HepG2 (cell line): ENCODE results near the gene MZF1. TPM values are rescaled to one million over a fixed set of nuclear protein-coding genes. Genes with fewer than 3 reads are reported as not detected.
A peak's percentile ranks its signal among the peaks of the same experiment; 100 is the strongest.

ENCODE experiments used
- ELF3 ChIP-seq: IDR thresholded peaks from 2 replicates; pipeline ENCODE4 v1.6.1; 2016; ENCODE audit warnings: missing genetic modification reagents, missing compliant biosample characterization
- GATA4 ChIP-seq: sonication (generic); IDR thresholded peaks from 2 replicates; pipeline ENCODE4 v1.6.1; 2016; ENCODE audit warnings: antibody characterized with exemption, low read depth, borderline replicate concordance
- IKZF4 ChIP-seq: sonication (generic); formaldehyde crosslinking; IDR thresholded peaks from 2 replicates; pipeline ENCODE4 v1.5.1; 2020; ENCODE audit warnings: borderline replicate concordance, mild to moderate bottlenecking, low read depth, missing genetic modification reagents; ENCODE audit errors: not compliant biosample characterization
- MZF1 ChIP-seq: sonication (generic); formaldehyde crosslinking; IDR thresholded peaks from 2 replicates; pipeline ENCODE4 v1.8.1; 2023; ENCODE audit warnings: mild to moderate bottlenecking, missing genetic modification reagents, borderline replicate concordance
- NAIF1 ChIP-seq: sonication (generic); formaldehyde crosslinking; IDR thresholded peaks from 2 replicates; pipeline ENCODE4 v1.5.0; 2020; ENCODE audit warnings: mild to moderate bottlenecking, missing genetic modification reagents, borderline replicate concordance
- NR2C2 ChIP-seq: sonication (generic); formaldehyde crosslinking; IDR thresholded peaks from 2 replicates; pipeline ENCODE4 v1.4.0; 2020; ENCODE audit warnings: missing genetic modification reagents, mild to moderate bottlenecking, moderate library complexity, borderline replicate concordance
- PHF5A ChIP-seq: IDR thresholded peaks from one replicate; pipeline ENCODE4 v1.6.1; 2018; ENCODE audit warnings: low read depth, missing genetic modification reagents; ENCODE audit not compliant: unreplicated experiment
- SYNCRIP ChIP-seq: fragments of 200-400 bp; formaldehyde crosslinking; IDR thresholded peaks from 2 replicates; pipeline ENCODE4 v1.6.1; 2018; ENCODE audit warnings: mild to moderate bottlenecking, low read depth, low read length; ENCODE audit not compliant: insufficient read depth
- ZC3H13 ChIP-seq: sonication (generic); formaldehyde crosslinking; IDR thresholded peaks from 2 replicates; pipeline ENCODE4 v1.8.1; 2023; ENCODE audit warnings: mild to moderate bottlenecking, missing genetic modification reagents, moderate library complexity
- ZFP1 ChIP-seq: IDR thresholded peaks from 2 replicates; pipeline ENCODE4 v1.6.1; 2016
- ZNF451 ChIP-seq: sonication (generic); formaldehyde crosslinking; IDR thresholded peaks from 2 replicates; pipeline ENCODE4 v1.5.0; 2020; ENCODE audit warnings: mild to moderate bottlenecking, missing genetic modification reagents
- ZNF589 ChIP-seq: sonication (generic); formaldehyde crosslinking; conservative IDR thresholded peaks from 2 replicates; pipeline ENCODE4 v1.8.0; 2022; ENCODE audit warnings: mild to moderate bottlenecking, moderate library complexity, missing genetic modification reagents
- polyA plus RNA-seq, 8 experiments: library from polyadenylated mRNA; depleted of rRNA in 3 of 8; stranded (reverse) in 7 of 8; unstranded in 1 of 8; fragments of >200 nt; fragmentation: Illumina TruSeq in 4 of 8; extraction: Trizol in 4 of 8; gene quantifications; 2 replicates each; pipeline versions ENCODE4 v1.2.1 to v1.2.3, GENCODE V29; 2011 to 2016; ENCODE audit warnings: low read depth in 4 of 8, missing spikeins in 1 of 8, mixed read lengths in 1 of 8; ENCODE audit not compliant: insufficient read depth in 1 of 8
- total RNA-seq, 5 experiments: library from RNA; depleted of rRNA; stranded (reverse); fragments of >200 nt; fragmentation: Illumina TruSeq; extraction: Trizol; gene quantifications; 2 replicates each; pipeline ENCODE4 v1.2.3, GENCODE V29; 2016; ENCODE audit warnings: low read depth in 1 of 5
- TF ChIP-seq, protein P1 (sequence below): sonication (generic); formaldehyde crosslinking; IDR thresholded peaks from 2 replicates; pipeline ENCODE4 v1.8.0; 2022; ENCODE audit warnings: missing genetic modification reagents, low read depth, mild to moderate bottlenecking, borderline replicate concordance
- TF ChIP-seq, protein P2 (sequence below): sonication (generic); formaldehyde crosslinking; IDR thresholded peaks from 2 replicates; pipeline ENCODE4 v1.8.0; 2022; ENCODE audit warnings: low read depth, missing genetic modification reagents
- TF ChIP-seq, protein P3 (sequence below): sonication (generic); formaldehyde crosslinking; IDR thresholded peaks from 2 replicates; pipeline ENCODE4 v1.5.0; 2020; ENCODE audit warnings: missing genetic modification reagents
- TF ChIP-seq, protein P4 (sequence below): sonication (generic); formaldehyde crosslinking; conservative IDR thresholded peaks from 2 replicates; pipeline ENCODE4 v1.4.0; 2020; ENCODE audit warnings: missing genetic modification reagents
- TF ChIP-seq, protein P5 (sequence below): sonication (generic); formaldehyde crosslinking; IDR thresholded peaks from 2 replicates; pipeline ENCODE4 v1.4.0; 2020; ENCODE audit warnings: missing genetic modification reagents
- TF ChIP-seq, protein P6 (sequence below): sonication (generic); formaldehyde crosslinking; IDR thresholded peaks from 2 replicates; pipeline ENCODE4 v1.8.1; 2023; ENCODE audit warnings: mild to moderate bottlenecking, inconsistent platforms, moderate library complexity, missing genetic modification reagents, borderline replicate concordance

MZF1 gene
- total and polyA plus RNA-seq, 2 of the 13 experiments (the other 11 are each of a cell fraction or from before 2014, with no cell fraction given) = 3.1 to 8.1 TPM

DNA sequence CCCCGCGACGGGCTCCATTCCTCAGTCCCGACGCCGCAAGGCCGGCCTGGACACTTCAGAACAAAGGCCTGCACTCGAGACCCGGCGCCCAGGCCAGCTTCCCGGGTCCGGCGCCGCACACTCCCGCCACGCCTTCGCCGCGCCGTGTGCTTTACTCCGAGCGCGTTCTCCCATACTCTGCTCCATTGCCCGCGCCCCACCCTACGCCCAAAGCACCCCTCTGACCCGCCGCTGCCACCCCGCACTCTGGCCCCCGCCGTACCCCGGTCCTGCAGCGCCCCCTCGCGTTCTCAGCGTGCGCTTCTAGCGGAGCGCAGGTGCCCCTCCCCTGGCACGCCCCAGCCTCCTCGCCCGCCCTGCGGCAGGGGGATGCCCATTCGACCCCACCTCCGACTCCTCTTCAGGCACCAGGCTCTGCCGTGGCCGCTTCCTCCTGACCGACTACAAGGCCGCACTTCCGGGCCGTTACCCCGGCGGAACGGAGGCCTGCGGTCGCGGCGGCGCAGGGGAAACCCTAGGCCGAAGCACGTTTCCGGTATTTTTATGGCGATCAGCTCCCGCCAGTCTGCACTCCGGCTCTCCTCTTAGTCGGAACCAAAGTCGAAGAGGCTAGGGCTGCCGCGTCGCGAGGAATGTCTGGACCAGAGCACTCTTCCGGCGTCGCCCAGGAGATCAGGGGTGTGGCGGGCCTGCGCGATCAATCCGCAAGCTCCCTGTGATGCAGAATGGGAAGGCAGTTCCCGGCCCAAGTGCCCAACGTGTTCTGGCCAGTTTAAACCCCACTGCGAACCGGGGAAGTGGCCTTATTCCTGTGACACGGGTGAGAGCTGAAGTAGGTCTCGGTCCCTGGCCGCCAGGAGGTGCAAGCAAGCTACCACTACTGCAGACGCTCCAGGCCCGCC, 53.5 kb downstream of the MZF1 start, which contains the start of gene ZBTB45 (continued):
- TF ChIP-seq, protein P1, sequence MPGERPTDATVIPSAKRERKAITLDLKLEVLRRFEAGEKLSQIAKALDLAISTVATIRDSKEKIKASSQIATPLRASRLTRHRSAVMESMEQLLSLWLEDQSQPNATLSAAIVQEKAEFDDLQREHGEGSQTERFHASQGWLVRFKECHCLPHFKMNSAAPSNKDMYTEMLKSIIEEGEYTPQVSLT (CRISPR knock-in tag) = no peak; the same call in 1 of the 2 replicates
- peak; percentile 97 for TF ChIP-seq NR2C2 (CRISPR knock-in tag)
- TF ChIP-seq, protein P2, sequence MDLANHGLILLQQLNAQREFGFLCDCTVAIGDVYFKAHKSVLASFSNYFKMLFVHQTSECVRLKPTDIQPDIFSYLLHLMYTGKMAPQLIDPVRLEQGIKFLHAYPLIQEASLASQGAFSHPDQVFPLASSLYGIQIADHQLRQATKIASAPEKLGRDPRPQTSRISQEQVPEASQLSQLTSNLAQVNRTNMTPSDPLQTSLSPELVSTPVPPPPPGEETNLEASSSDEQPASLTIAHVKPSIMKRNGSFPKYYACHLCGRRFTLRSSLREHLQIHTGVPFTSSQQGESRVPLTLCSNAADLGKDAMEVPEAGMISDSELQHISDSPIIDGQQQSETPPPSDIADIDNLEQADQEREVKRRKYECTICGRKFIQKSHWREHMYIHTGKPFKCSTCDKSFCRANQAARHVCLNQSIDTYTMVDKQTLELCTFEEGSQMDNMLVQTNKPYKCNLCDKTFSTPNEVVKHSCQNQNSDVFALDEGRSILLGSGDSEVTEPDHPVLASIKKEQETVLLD = peak; percentile 99
- TF ChIP-seq, protein P3, sequence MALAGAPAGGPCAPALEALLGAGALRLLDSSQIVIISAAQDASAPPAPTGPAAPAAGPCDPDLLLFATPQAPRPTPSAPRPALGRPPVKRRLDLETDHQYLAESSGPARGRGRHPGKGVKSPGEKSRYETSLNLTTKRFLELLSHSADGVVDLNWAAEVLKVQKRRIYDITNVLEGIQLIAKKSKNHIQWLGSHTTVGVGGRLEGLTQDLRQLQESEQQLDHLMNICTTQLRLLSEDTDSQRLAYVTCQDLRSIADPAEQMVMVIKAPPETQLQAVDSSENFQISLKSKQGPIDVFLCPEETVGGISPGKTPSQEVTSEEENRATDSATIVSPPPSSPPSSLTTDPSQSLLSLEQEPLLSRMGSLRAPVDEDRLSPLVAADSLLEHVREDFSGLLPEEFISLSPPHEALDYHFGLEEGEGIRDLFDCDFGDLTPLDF (CRISPR knock-in tag) = peak; percentile 79
- TF ChIP-seq SYNCRIP = no peak
- TF ChIP-seq ZNF589 (CRISPR knock-in tag) = peak; percentile 93
- TF ChIP-seq, protein P4, sequence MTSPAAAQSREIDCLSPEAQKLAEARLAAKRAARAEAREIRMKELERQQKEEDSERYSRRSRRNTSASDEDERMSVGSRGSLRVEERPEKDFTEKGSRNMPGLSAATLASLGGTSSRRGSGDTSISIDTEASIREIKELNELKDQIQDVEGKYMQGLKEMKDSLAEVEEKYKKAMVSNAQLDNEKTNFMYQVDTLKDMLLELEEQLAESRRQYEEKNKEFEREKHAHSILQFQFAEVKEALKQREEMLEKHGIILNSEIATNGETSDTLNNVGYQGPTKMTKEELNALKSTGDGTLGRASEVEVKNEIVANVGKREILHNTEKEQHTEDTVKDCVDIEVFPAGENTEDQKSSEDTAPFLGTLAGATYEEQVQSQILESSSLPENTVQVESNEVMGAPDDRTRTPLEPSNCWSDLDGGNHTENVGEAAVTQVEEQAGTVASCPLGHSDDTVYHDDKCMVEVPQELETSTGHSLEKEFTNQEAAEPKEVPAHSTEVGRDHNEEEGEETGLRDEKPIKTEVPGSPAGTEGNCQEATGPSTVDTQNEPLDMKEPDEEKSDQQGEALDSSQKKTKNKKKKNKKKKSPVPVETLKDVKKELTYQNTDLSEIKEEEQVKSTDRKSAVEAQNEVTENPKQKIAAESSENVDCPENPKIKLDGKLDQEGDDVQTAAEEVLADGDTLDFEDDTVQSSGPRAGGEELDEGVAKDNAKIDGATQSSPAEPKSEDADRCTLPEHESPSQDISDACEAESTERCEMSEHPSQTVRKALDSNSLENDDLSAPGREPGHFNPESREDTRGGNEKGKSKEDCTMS (CRISPR knock-in tag) = 0 out of 2 replicates have a peak, but pooled peaks have one; percentile 71
- TF ChIP-seq PHF5A (CRISPR knock-in tag) = peak; percentile 77
- peak; percentile 92 for TF ChIP-seq NAIF1
- TF ChIP-seq, protein P5, sequence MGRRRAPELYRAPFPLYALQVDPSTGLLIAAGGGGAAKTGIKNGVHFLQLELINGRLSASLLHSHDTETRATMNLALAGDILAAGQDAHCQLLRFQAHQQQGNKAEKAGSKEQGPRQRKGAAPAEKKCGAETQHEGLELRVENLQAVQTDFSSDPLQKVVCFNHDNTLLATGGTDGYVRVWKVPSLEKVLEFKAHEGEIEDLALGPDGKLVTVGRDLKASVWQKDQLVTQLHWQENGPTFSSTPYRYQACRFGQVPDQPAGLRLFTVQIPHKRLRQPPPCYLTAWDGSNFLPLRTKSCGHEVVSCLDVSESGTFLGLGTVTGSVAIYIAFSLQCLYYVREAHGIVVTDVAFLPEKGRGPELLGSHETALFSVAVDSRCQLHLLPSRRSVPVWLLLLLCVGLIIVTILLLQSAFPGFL (CRISPR knock-in tag) = 0 out of 2 replicates have a peak, but pooled peaks have one; percentile 54
- TF ChIP-seq, protein P6, sequence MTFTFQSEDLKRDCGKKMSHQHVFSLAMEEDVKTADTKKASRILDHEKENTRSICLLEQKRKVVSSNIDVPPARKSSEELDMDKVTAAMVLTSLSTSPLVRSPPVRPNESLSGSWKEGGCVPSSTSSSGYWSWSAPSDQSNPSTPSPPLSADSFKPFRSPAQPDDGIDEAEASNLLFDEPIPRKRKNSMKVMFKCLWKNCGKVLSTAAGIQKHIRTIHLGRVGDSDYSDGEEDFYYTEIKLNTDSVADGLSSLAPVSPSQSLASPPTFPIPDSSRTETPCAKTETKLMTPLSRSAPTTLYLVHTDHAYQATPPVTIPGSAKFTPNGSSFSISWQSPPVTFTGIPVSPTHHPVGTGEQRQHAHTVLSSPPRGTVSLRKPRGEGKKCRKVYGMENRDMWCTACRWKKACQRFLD (CRISPR knock-in tag) = peak; percentile 89
- TF ChIP-seq MZF1 (CRISPR knock-in tag) = no peak; the same call in 1 of the 2 replicates
- peak; percentile 98 for TF ChIP-seq ZC3H13 (CRISPR knock-in tag)
- TF ChIP-seq ZFP1 (CRISPR knock-in tag) = peak; percentile 80
- TF ChIP-seq GATA4 = no peak
- peak; percentile 95 for TF ChIP-seq ELF3 (CRISPR knock-in tag)
- TF ChIP-seq IKZF4 (CRISPR knock-in tag) = peak; percentile 62
- 0 out of 2 replicates have a peak, but pooled peaks have one; percentile 68 for TF ChIP-seq ZNF451 (CRISPR knock-in tag)
